Activated T-helper 2 cell treated with anti-CD3 and anti-CD28 coated beads, Interferon-gamma antibody, Interleukin-2, Interleukin-4, amounts not matched to agents 10 μg/mL and 5 μg/mL and 100 μg/mL, durations not matched to agents 14 hours and 24 hours and 36 hours (primary cell): ENCODE results near the gene CTNNA1. TPM values are rescaled to one million over a fixed set of nuclear protein-coding genes. Genes with fewer than 3 reads are reported as not detected.
"Not testable (repeated sequence)": the region's sequence is repeated elsewhere in the genome, so short reads cannot be mapped to it uniquely, and the experiment has no call there.

Source experiments
- DNase-seq: peaks from one replicate; pipeline ENCODE4 v3.0.0; 2021; ENCODE audit warnings: low spot score
- H3K27ac Mint-ChIP-seq: one replicate; pipeline ENCODE4 v1.8.0; 2021; ENCODE audit warnings: mixed read lengths
- H3K27me3 Mint-ChIP-seq: one replicate; pipeline ENCODE4 v1.8.0; 2021; ENCODE audit warnings: low read depth, mixed read lengths
- H3K36me3 Mint-ChIP-seq: one replicate; pipeline ENCODE4 v1.8.0; 2021; ENCODE audit warnings: low read depth, mixed read lengths
- H3K4me1 Mint-ChIP-seq: one replicate; pipeline ENCODE4 v1.8.0; 2021; ENCODE audit warnings: low read depth, mixed read lengths
- H3K4me3 Mint-ChIP-seq: one replicate; pipeline ENCODE4 v1.8.0; 2021; ENCODE audit warnings: low read depth, mild to moderate bottlenecking, moderate library complexity, mixed read lengths
- H3K9me3 Mint-ChIP-seq: one replicate; pipeline ENCODE4 v1.8.0; 2021; ENCODE audit warnings: mixed read lengths
- intact Hi-C: fragments of 100-400 bp; cut with micrococcal nuclease; formaldehyde crosslinking; loops from one replicate; pipeline ENCODE4 v1.15.1; 2023
- total RNA-seq: library from RNA; stranded (reverse); gene quantifications from 2 replicates; pipeline ENCODE4 v1.2.3, GENCODE V29; 2022

CTNNA1 gene
- total RNA-seq, 1 donor from 2014 or later: 298 TPM

DNA sequence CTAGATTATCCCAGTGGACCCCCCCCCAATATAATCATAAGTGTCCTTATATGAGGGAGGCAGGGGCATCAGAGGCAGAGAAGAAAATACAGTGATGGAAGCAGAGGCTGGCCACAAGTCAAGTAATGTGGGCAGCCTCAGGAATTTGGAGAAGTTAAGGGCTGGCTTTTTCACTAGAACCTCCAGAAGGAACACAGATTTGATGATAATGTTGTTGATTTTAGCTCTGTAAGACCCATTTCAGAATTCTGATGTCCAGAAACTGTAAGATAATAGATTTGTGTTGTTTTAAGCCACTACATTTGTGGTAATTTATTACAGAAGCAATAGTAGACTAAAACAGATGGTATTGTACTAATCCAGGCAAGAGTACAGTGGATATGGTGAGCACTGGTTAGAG is 158.2 kb downstream of the CTNNA1 start:
- H3K9me3 Mint-ChIP-seq: peaks cover 7% of the 10 kb centered on the region
- DNase-seq: no peak
- peaks cover 39% of the 10 kb centered on the region for H3K36me3 Mint-ChIP-seq
- no peak overlapping the region for H3K27ac Mint-ChIP-seq
- H3K27me3 Mint-ChIP-seq: no peaks in the 10 kb centered on the region
- intact Hi-C loops: no loop called here
- H3K4me1 Mint-ChIP-seq: peaks cover 7% of the 10 kb centered on the region
- H3K4me3 Mint-ChIP-seq: no peak overlapping the region

GRCh38 chr5:138912093-138912492 is 158.9 kb downstream of the CTNNA1 start:
- H3K27me3 Mint-ChIP-seq: no peaks in the 10 kb centered on the region
- intact Hi-C loops: no loop called here
- no peak for DNase-seq
- H3K4me1 Mint-ChIP-seq: peaks cover 7% of the 10 kb centered on the region
- H3K36me3 Mint-ChIP-seq: peaks cover 34% of the 10 kb centered on the region
- no peak overlapping the region for H3K4me3 Mint-ChIP-seq
- H3K9me3 Mint-ChIP-seq: peaks cover 7% of the 10 kb centered on the region
- no peak overlapping the region for H3K27ac Mint-ChIP-seq

DNA sequence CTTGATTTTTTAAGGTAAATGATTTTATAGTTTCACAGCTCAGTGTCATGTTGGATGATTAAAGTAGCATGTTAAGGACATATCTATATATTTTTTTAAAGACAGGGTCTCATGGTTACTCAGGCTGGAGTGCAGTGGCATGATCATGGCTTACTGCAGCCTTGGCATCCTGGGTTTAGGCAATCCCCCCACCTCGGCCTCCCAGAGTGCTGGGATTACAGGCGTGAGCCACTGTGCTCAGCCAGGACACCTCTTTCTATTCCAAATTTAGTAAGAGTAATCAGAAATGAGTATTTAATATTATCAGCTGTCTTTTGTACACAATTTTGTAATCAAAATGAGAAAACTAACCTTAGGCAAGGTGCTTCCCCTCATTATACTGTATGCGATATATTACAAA is 160.5 kb downstream of the CTNNA1 start:
- Mint-ChIP-seq H3K9me3 (peaks cover 7% of the 10 kb centered on the region), H3K27ac (no peak overlapping the region), H3K36me3 (peaks cover 30% of the 10 kb centered on the region), H3K4me1 (peaks cover 7% of the 10 kb centered on the region), H3K27me3 (no peaks in the 10 kb centered on the region), H3K4me3 (no peak overlapping the region)
- intact Hi-C loops: no loop called here
- no peak for DNase-seq

DNA sequence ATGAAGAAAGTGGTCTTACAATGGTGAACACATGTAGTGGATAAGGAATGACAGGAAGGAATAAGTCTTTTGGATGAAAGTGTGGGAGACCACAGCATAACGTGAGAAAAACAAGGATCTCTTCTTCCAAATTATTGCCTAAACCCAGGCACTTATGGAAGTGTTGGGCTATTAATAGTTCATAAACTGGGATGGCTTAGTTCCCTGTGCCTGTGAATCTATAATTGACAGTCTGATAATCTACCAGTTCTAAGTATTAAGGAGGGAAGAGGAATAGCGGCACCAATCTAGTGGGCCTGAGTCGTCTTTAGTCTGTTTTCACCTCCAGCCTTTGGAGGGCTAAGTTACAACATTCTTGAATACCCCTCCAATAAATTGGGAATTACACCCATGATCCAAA is 161.1 kb downstream of the CTNNA1 start:
- Mint-ChIP-seq H3K36me3 (peaks cover 30% of the 10 kb centered on the region), H3K27me3 (no peaks in the 10 kb centered on the region), H3K27ac (no peak overlapping the region), H3K4me1 (peaks cover 7% of the 10 kb centered on the region), H3K9me3 (peaks cover 7% of the 10 kb centered on the region), H3K4me3 (no peak overlapping the region)
- no peak for DNase-seq
- intact Hi-C loops: no loop called here

DNA sequence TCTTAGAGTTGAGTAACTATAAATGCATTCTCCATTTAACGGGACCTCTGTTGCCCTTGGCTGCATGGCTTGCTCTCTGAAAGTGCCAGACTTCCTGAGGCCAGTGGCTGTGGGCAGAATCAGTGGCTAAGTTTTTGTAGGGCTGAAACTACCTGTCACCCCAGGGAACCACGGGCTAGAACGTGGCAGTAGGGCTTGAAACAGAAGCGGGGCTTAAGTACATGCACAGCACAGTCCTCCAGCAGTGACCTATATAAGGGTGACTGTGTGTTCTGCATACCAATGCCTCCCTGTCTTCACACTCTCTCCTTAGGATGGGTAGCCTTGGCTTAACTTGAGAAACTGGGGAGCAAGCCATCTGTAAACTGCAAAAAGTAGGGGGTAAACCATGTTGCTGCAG is 165.5 kb downstream of the CTNNA1 start:
- DNase-seq: no peak
- intact Hi-C loops: no loop called here
- Mint-ChIP-seq H3K27ac (no peak overlapping the region), H3K27me3 (no peaks in the 10 kb centered on the region), H3K4me3 (no peak overlapping the region), H3K9me3 (no peaks in the 10 kb centered on the region), H3K36me3 (peaks cover 17% of the 10 kb centered on the region), H3K4me1 (no peaks in the 10 kb centered on the region)

DNA sequence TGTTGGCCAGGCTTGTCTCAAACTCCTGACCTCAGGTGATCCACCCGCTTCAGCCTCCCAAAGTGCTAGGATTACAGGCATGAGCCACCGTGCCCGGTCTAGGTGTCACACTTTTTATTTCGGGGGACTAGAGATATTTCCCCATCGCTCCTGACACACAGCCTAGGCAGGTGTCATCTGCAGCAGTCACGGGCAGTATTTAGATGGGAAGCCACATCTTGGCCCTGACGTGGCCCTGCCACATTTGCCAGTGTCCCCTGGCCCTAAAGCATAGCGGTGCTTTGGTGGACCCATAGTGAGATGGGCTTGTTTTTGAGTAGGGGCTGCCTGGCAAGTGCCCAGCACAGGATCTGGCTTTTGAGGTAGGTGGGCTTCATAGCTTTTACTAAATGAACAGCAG is 167.0 kb downstream of the CTNNA1 start:
- Mint-ChIP-seq H3K36me3 (peaks cover 14% of the 10 kb centered on the region), H3K4me1 (no peaks in the 10 kb centered on the region), H3K27ac (no peak overlapping the region), H3K27me3 (no peaks in the 10 kb centered on the region), H3K9me3 (no peaks in the 10 kb centered on the region), H3K4me3 (no peak overlapping the region)
- DNase-seq: no peak
- intact Hi-C loops: no loop called here

DNA sequence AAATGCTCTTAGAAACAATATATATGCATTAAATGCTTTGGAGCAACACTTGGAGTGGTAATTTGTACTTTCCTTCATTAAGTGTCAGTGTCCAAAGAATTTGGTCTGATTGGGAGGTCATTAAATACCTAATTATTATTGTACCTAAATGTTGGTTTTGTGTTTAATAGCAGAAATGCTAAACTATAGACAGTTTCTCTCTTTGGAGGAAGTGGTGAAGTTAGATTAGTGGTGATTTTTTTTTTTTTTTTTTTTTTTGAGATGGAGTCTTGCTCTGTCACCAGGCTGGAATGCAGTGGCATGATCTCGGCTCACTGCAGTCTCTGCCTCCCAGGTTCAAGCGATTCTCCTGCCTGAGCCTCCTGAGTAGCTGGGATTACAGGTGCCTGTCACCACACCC is 168.1 kb downstream of the CTNNA1 start:
- H3K9me3 Mint-ChIP-seq, intact Hi-C loops, H3K4me1 Mint-ChIP-seq, H3K27me3 Mint-ChIP-seq, H3K27ac Mint-ChIP-seq, DNase-seq, H3K4me3 Mint-ChIP-seq: not testable (repeated sequence)
- peaks cover 20% of the 10 kb centered on the region for H3K36me3 Mint-ChIP-seq

GRCh38 chr5:138922494-138922893 is 169.3 kb downstream of the CTNNA1 start:
- intact Hi-C loops: no loop called here
- no peak overlapping the region for H3K27ac Mint-ChIP-seq
- H3K4me3 Mint-ChIP-seq: no peak overlapping the region
- H3K36me3 Mint-ChIP-seq: peaks cover 29% of the 10 kb centered on the region
- H3K4me1 Mint-ChIP-seq: no peaks in the 10 kb centered on the region
- no peak for DNase-seq
- no peaks in the 10 kb centered on the region for H3K9me3 Mint-ChIP-seq
- H3K27me3 Mint-ChIP-seq: no peaks in the 10 kb centered on the region

GRCh38 chr5:138925090-138925635 is 171.9 kb downstream of the CTNNA1 start:
- Mint-ChIP-seq H3K27me3 (no peaks in the 10 kb centered on the region), H3K4me3 (no peak overlapping the region), H3K27ac (no peak overlapping the region), H3K4me1 (no peaks in the 10 kb centered on the region), H3K36me3 (peaks cover 28% of the 10 kb centered on the region), H3K9me3 (no peaks in the 10 kb centered on the region)
- no peak for DNase-seq
- intact Hi-C loops: no loop called here

DNA sequence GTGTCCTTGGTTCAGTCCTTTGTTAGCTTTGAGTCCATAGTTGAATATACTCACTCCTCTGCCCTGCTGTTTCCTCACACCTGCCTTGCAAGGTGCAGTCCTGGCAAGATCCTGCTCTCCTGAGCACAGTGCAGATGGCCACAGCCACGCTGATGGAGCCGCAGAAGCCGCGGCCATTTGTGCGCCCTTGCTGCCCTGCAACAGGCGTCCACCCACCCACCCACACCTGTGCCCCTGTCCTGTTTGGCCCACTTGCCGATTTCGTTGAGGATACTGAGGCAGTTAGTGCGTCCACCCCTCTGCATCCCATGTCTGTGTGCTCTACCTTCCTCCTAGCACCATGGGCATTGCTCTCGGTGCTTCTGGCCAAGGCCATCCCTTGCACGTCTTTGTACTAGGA is 173.0 kb downstream of the CTNNA1 start:
- Mint-ChIP-seq H3K27me3 (no peaks in the 10 kb centered on the region), H3K36me3 (peaks cover 37% of the 10 kb centered on the region), H3K4me3 (no peak overlapping the region), H3K4me1 (no peaks in the 10 kb centered on the region), H3K27ac (no peak overlapping the region), H3K9me3 (no peaks in the 10 kb centered on the region)
- intact Hi-C loops: no loop called here
- DNase-seq: no peak

DNA sequence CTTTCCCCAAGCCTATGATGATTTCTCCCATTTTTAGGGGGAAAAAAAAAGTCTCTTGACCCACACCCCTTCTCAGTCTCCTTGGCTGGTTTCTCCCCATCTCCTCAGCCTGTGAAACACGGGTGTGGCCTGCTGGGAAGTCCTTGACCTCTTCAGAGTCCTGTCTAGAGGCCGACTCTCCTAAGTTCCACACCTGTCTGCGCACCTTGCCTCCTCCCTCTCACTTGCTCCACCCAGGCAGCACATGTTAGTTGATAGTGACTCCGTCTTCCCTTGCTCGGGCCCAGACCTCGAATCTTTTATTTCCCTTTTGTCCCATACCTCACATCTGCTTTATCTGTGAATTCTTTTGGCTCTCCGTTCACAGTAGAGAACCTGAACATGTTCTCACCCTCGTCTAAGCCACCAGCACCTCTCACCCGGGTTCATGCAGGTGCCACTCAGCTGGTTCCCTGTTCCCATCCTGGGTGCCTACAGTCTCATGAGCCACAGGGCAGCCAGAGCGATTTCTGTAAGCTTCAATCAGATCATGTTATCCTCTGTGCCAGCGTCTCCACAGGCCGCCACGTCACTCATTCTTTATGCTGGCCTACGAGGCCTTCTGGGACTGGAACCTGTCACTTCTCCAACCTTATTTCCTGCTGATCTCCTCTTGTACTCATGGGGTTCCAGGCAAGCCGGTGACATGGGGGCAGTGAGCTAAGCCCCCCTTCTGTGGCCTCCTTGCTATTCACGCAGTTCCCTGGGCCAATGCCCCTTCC is 173.6 kb downstream of the CTNNA1 start:
- no peak for DNase-seq
- Mint-ChIP-seq H3K4me3 (no peak overlapping the region), H3K9me3 (no peaks in the 10 kb centered on the region), H3K27me3 (no peaks in the 10 kb centered on the region), H3K27ac (no peak overlapping the region), H3K36me3 (peaks cover 42% of the 10 kb centered on the region), H3K4me1 (no peaks in the 10 kb centered on the region)
- intact Hi-C loops: no loop called here

DNA sequence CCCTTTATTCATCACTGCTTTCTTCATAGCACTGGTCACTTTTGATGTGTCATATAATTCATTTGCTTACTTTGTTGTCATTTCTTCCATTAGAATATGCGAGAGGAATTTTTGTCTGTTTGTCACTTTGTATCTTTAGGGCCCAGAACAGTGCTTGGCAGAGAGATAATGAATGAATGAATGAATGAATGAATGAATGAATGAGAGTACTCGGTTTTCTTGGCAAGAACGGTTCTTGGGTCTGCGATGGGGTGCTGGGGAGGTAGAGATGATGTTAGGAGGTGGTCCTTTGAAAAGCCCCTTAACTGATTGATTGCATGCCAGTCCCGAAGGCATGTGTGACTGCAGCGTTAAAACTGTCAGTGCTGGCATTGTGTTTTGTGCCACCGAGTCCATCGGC is 174.3 kb downstream of the CTNNA1 start:
- intact Hi-C loops: no loop called here
- H3K27ac Mint-ChIP-seq: no peak overlapping the region
- H3K4me3 Mint-ChIP-seq: no peak overlapping the region
- no peak for DNase-seq
- no peaks in the 10 kb centered on the region for H3K4me1 Mint-ChIP-seq
- H3K27me3 Mint-ChIP-seq: no peaks in the 10 kb centered on the region
- peaks cover 46% of the 10 kb centered on the region for H3K36me3 Mint-ChIP-seq
- H3K9me3 Mint-ChIP-seq: no peaks in the 10 kb centered on the region

GRCh38 chr5:138927979-138928378 is 174.8 kb downstream of the CTNNA1 start:
- Mint-ChIP-seq H3K4me3 (no peak overlapping the region), H3K27me3 (no peaks in the 10 kb centered on the region), H3K27ac (no peak overlapping the region), H3K9me3 (no peaks in the 10 kb centered on the region), H3K36me3 (peaks cover 51% of the 10 kb centered on the region), H3K4me1 (no peaks in the 10 kb centered on the region)
- intact Hi-C loops: no loop called here
- no peak for DNase-seq
